Measurements from ENCODE around the gene TNFRSF18.
"Not testable (repeated sequence)": the region's sequence is repeated elsewhere in the genome, so short reads cannot be mapped to it uniquely, and the experiment has no call there.

The TNFRSF18 gene

GRCh38 chr1:1199961-1200875, 6.2 kb downstream of the TNFRSF18 start:
- H3K4me3 Mint-ChIP-seq: peak overlapping the region; percentile 81 to 83
- H3K4me1 Mint-ChIP-seq: peaks cover 34% of the 10 kb centered on the region
- H3K9me3 Mint-ChIP-seq: peaks cover 0 to 2% of the 10 kb centered on the region in 2 donors
- no peaks in the 10 kb centered on the region for H3K27me3 Mint-ChIP-seq
- H3K27ac Mint-ChIP-seq: peak overlapping the region; percentile 64 to 74
- DNase-seq (no peak), ATAC-seq (no peak)

DNA sequence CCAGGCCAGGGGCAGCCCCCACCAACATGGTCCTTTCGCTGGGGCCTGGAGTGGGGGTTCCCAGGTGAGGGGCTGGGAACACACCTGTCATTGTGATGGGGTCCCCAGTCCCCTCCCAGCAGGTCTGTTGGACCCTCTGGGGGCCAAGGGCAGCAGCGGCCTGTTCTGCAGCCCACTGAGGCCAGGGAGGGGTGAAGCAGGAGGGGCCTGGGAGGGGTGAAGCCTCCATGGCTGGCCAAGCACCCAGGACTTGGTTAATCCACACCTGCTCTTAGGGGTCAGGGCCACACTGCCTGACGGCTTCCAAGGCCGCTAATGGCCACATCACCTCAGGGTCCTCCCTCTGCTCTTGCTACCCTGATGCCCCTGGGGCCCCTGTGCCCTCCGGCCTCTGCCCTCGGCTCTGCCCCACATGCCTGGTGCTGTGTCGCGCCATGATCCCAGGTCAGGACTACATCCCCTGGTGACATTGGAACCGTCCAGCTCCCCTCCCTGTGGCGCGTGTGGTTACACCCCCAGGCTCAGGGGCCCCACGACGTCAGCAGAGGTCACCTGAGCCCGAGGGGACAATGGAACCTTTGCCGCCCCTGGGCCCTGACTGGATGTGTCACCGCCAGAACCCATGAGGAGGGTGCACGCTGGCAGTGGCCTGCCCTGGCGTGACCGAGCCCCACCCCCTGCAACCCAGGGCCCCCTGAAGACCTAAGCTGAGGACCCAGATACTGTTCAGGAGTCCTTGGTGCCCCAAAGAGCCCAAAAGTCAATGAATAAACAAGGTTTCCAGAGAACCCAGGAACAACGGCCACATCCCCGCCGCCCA, 7.0 kb downstream of the TNFRSF18 start:
- DNase-seq (no peak), ATAC-seq (no peak)
- Mint-ChIP-seq H3K27ac (peak overlapping the region in 1 of 2 donors; percentile 64), H3K4me1 (peaks cover 26% of the 10 kb centered on the region), H3K27me3 (no peaks in the 10 kb centered on the region), H3K4me3 (peak overlapping the region; percentile 49 to 83), H3K9me3 (peaks cover 9 to 10% of the 10 kb centered on the region in 2 donors)

DNA sequence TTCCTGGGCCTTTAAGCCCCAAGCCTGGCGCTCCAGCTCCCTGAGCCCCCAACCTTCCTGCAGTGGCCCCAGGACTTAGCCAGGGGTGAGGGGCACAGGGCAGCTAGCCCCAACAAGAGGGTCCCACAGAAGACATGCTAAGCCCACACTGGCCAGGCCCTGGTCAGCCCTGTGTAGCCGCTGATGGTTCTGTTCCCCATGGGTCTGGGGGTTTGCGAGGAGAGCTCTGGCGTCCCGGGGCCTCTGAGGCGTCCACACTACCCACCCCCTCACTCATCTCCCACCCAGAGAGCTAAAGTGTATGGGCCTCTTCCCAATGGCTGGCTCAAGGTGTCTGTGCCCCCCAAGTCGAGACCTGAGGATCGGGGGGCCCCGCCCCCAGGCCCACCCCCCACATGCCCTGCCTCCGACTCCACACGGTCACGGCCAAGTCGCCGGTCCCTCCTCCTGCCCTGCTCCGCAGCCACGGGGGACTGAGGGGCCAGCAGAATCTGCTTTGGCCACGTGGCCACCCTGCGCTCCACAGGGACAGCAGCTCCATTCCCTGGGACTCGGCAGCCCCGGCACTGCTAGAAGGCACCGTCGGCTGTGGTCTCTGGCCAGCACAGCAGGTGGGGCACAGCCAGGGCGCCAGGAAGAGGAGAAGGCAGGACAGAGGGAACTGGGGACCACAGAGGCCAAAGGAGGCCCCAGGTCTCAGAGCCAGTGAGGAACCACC, 7.8 kb downstream of the TNFRSF18 start:
- no peak for DNase-seq
- Mint-ChIP-seq H3K27me3 (no peaks in the 10 kb centered on the region), H3K9me3 (peaks cover 11 to 15% of the 10 kb centered on the region in 2 donors), H3K4me3 (no peak overlapping the region), H3K4me1 (peaks cover 18% of the 10 kb centered on the region), H3K27ac (no peak overlapping the region)
- no peak for ATAC-seq

DNA sequence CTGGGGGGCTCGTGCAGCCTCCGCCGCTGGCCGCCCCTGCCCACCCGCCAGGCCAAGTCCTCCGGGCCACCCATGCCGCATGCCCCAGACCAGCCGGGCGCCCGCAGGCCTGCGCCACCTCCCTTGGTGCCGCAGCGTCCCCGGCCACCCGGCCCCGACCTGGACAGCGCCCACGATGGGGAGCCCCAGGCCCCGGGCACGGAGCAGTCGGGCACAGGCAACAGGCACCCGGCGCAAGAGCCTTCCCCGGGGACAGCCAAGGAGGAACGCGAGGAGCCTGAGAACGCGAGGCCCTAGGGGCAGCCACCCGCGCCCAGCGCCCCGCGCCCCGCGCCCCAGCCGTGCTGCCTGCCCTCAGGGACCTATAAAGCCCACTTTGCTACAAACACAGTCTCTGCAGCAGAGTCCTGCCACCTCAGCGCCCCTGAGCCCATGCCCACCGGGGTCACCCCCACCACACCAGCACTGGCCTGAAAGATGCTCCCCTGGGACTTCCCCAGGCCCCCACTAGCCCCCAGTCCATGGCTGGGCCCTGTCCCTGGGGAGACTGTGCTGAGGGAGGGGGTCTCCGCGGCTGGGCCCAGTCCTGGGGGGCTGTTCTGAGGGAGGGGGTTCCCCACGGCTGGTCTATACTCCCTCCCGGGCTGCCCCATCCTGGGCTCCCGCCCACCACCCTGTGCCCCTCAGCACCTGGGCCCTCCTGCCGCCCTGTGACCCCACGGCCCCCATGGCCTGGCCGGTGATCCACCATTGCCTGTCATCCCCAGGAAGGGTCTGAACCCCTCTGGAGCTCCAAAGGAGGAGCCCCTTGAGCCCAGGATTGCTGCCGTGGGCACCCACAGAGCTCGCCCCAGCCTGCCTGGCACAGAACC, 8.6 kb downstream of the TNFRSF18 start:
- Mint-ChIP-seq H3K27me3 (no peaks in the 10 kb centered on the region), H3K4me1 (peaks cover 18% of the 10 kb centered on the region), H3K4me3 (no peak overlapping the region), H3K9me3 (peaks cover 11 to 15% of the 10 kb centered on the region in 2 donors), H3K27ac (peak overlapping the region in 1 of 2 donors; percentile 48)
- DNase-seq: no peak
- no peak for ATAC-seq

DNA sequence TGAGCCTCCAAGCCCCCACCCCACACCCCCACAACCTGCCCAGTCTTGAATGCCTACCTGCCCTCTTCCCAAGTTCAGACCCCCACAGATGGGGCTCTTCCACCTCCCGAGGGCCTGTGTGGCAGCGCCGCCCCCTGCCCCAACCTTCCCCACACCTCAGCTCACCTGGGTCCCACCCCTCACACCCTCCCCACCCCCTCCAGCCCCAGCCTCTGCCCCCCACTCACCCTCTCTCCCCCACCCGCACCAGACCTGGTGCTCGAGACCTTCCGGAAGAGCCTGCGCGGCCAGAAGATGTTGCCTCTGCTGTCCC, 9.2 kb downstream of the TNFRSF18 start:
- H3K27ac Mint-ChIP-seq: no peak overlapping the region
- no peaks in the 10 kb centered on the region for H3K27me3 Mint-ChIP-seq
- peaks cover 14 to 16% of the 10 kb centered on the region in 2 donors for H3K9me3 Mint-ChIP-seq
- DNase-seq (no peak), ATAC-seq (no peak)
- no peak overlapping the region for H3K4me3 Mint-ChIP-seq
- peaks cover 18% of the 10 kb centered on the region for H3K4me1 Mint-ChIP-seq

DNA sequence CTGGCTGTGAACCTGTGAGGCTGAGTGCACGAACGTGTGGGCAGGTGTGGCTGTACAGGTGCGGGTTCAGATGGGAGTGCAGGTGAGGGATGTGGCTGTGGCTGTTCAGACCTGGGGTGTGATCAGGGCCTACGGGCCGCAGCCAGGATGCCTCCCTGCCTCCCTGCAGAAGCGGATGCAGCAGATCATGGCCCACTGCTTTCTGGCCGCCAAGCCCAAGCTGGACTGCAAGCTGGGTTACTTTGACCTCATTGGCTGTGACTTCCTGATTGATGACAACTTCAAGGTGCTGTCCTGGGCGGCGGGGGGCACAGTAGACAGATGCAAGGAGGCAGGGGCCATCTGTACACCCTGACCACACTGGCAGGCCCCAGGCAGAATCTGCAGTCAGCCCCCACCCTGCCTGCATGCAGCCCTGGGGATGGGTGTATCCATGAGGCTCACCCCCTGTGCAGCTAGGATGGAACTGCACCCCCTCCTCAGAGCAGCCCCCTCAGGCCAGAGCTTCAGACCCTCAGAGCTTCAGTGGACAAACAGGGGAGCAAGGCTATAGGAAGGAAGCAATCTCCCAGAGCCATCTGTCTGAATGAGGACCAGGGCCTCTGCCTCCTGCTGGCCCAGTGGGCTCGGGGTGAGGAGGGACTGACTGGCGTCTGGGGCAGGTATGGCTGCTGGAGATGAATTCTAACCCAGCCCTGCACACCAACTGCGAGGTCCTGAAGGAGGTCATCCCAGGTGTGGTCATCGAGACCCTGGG, 9.8 kb downstream of the TNFRSF18 start:
- H3K4me1 Mint-ChIP-seq: peaks cover 18% of the 10 kb centered on the region
- peaks cover 19 to 22% of the 10 kb centered on the region in 2 donors for H3K9me3 Mint-ChIP-seq
- no peak overlapping the region for H3K4me3 Mint-ChIP-seq
- DNase-seq: no peak
- no peak for ATAC-seq
- no peak overlapping the region for H3K27ac Mint-ChIP-seq
- H3K27me3 Mint-ChIP-seq: no peaks in the 10 kb centered on the region

- DNase-seq, H3K4me3 Mint-ChIP-seq, H3K27me3 Mint-ChIP-seq, ATAC-seq: not testable (repeated sequence)
- Mint-ChIP-seq H3K4me1 (peaks cover 17% of the 10 kb centered on the region), H3K27ac (peak overlapping the region in 1 of 2 donors; percentile 59), H3K9me3 (peaks cover 22% of the 10 kb centered on the region in 2 donors)
Measured at GRCh38 chr1:1195726-1196125, 10.7 kb downstream of the TNFRSF18 start.

GRCh38 chr1:1194723-1195122, 11.7 kb downstream of the TNFRSF18 start:
- peaks cover 22% of the 10 kb centered on the region in 2 donors for H3K9me3 Mint-ChIP-seq
- no peak overlapping the region for H3K27ac Mint-ChIP-seq
- no peak for DNase-seq
- no peaks in the 10 kb centered on the region for H3K27me3 Mint-ChIP-seq
- no peak overlapping the region for H3K4me3 Mint-ChIP-seq
- ATAC-seq: no peak
- peaks cover 7% of the 10 kb centered on the region for H3K4me1 Mint-ChIP-seq

GRCh38 chr1:1191734-1192133, 14.7 kb downstream of the TNFRSF18 start:
- Mint-ChIP-seq H3K4me1 (no peaks in the 10 kb centered on the region), H3K9me3 (peaks cover 22% of the 10 kb centered on the region in 2 donors), H3K27me3 (no peaks in the 10 kb centered on the region), H3K27ac (no peak overlapping the region), H3K4me3 (no peak overlapping the region)
- no peak for ATAC-seq
- no peak for DNase-seq

GRCh38 chr1:1189111-1189510, 17.3 kb downstream of the TNFRSF18 start:
- Mint-ChIP-seq H3K27ac (no peak overlapping the region), H3K4me1 (no peaks in the 10 kb centered on the region), H3K27me3 (no peaks in the 10 kb centered on the region), H3K9me3 (peaks cover 10% of the 10 kb centered on the region in 2 donors), H3K4me3 (no peak overlapping the region)
- DNase-seq: no peak
- no peak for ATAC-seq

GRCh38 chr1:1187938-1188337, 18.5 kb downstream of the TNFRSF18 start:
- H3K27me3 Mint-ChIP-seq: peaks cover 8% of the 10 kb centered on the region
- DNase-seq: no peak
- H3K4me1 Mint-ChIP-seq: peaks cover 7% of the 10 kb centered on the region
- ATAC-seq: no peak
- no peak overlapping the region for H3K27ac Mint-ChIP-seq
- peaks cover 8 to 10% of the 10 kb centered on the region in 2 donors for H3K9me3 Mint-ChIP-seq
- no peak overlapping the region for H3K4me3 Mint-ChIP-seq

GRCh38 chr1:1185101-1185765, 21.2 kb downstream of the TNFRSF18 start:
- Mint-ChIP-seq H3K9me3 (no peaks in the 10 kb centered on the region), H3K27me3 (peaks cover 23% of the 10 kb centered on the region), H3K4me1 (peaks cover 19% of the 10 kb centered on the region), H3K27ac (no peak overlapping the region), H3K4me3 (no peak overlapping the region)
- DNase-seq: no peak
- no peak for ATAC-seq

GRCh38 chr1:1183833-1184775, 22.3 kb downstream of the TNFRSF18 start:
- peaks cover 23% of the 10 kb centered on the region for H3K27me3 Mint-ChIP-seq
- H3K9me3 Mint-ChIP-seq: no peaks in the 10 kb centered on the region
- peaks cover 19% of the 10 kb centered on the region for H3K4me1 Mint-ChIP-seq
- ATAC-seq (peak; percentile 3), DNase-seq (no peak)
- H3K4me3 Mint-ChIP-seq: no peak overlapping the region
- H3K27ac Mint-ChIP-seq: peak overlapping the region in 1 of 2 donors; percentile 44
